A549 (cell line): ENCODE measurements around the gene KRT84.

Source experiments
- EP300 ChIP-seq, 2 experiments: fragments of >200 bp; sonication (Bioruptor Twin); formaldehyde crosslinking; IDR thresholded peaks; 2 replicates in 1 of 2; 3 replicates in 1 of 2; pipeline ENCODE4 v1.6.1; 2016 to 2017
- POLR2AphosphoS2 ChIP-seq: conservative IDR thresholded peaks from 2 replicates; pipeline ENCODE4 v1.6.1; 2012; ENCODE audit warnings: low read length, improper control_type of control experiment, inconsistent platforms
- TF ChIP-seq, protein P1 (sequence below): fragments of >200 bp; sonication (Bioruptor Twin); formaldehyde crosslinking; IDR thresholded peaks from 3 replicates; pipeline ENCODE4 v1.5.1; 2016

GRCh38 chr12:52389313-52390207, 4.1 kb upstream of the KRT84 start:
- TF ChIP-seq, protein P1, sequence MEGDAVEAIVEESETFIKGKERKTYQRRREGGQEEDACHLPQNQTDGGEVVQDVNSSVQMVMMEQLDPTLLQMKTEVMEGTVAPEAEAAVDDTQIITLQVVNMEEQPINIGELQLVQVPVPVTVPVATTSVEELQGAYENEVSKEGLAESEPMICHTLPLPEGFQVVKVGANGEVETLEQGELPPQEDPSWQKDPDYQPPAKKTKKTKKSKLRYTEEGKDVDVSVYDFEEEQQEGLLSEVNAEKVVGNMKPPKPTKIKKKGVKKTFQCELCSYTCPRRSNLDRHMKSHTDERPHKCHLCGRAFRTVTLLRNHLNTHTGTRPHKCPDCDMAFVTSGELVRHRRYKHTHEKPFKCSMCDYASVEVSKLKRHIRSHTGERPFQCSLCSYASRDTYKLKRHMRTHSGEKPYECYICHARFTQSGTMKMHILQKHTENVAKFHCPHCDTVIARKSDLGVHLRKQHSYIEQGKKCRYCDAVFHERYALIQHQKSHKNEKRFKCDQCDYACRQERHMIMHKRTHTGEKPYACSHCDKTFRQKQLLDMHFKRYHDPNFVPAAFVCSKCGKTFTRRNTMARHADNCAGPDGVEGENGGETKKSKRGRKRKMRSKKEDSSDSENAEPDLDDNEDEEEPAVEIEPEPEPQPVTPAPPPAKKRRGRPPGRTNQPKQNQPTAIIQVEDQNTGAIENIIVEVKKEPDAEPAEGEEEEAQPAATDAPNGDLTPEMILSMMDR: no peak
- no peak for TF ChIP-seq EP300 (IDR thresholded peaks at IDR 0.05)
- TF ChIP-seq POLR2AphosphoS2: no peak
